Activated CD8-positive, alpha-beta T cell treated with anti-CD3 and anti-CD28 coated beads, Interleukin-2, amount 10 ng/mL, durations not matched to agents 7 days and 5 days (primary cell): ENCODE measurements around the gene CRADD. TPM values are rescaled to one million over a fixed set of nuclear protein-coding genes. Genes with fewer than 3 reads are reported as not detected.

Source experiments
- total RNA-seq, 2 experiments: library from RNA; stranded (reverse); gene quantifications; one replicate each; pipeline ENCODE4 v1.2.3, GENCODE V29; 2021

Gene CRADD
- total RNA-seq, 2 experiments from 2014 or later, result 10.8 to 14.6 TPM

Other genes with a start within 250 kb of the CRADD start
- 100 to 1,000 TPM; 183 to 194 TPM for gene UBE2N, start 235.4 kb upstream of the CRADD start, total RNA-seq
- 10 to 100 TPM; 55.8 to 57.0 TPM for gene MRPL42, start 209.9 kb upstream of the CRADD start, total RNA-seq
- gene SOCS2, start 104.7 kb upstream of the CRADD start, total RNA-seq, result 10 to 100 TPM; 33.7 to 39.0 TPM